B cell (primary cell): ENCODE measurements around the gene SH3TC1. TPM values are rescaled to one million over a fixed set of nuclear protein-coding genes. Genes with fewer than 3 reads are reported as not detected.

Experiments used
- polyA plus RNA-seq: library from polyadenylated mRNA; depleted of rRNA; stranded (reverse); fragments of >200 nt; gene quantifications from 2 replicates; pipeline ENCODE4 v1.2.3, GENCODE V29; 2012
- total RNA-seq, 2 donors: library from RNA; stranded (reverse); fragments of 120-200 nt in 1 of 2; gene quantifications; 1 replicate in 1 of 2; 2 replicates in 1 of 2; pipeline versions ENCODE4 v1.2.3 to v1.2.4, GENCODE V29; 2013 to 2022

Gene SH3TC1
- total and polyA plus RNA-seq, 2 donors (not counting 1 experiment from before 2014, with no cell fraction given) = 63.8 to 388 TPM

Other genes with a start within 250 kb of the SH3TC1 start
- 68.3 and 79.0 TPM in 2 replicates for gene ABLIM2, start 40.5 kb upstream of the SH3TC1 start, total RNA-seq
- 2.5 and 3.3 TPM in 2 replicates for gene ABLIM2, start 40.5 kb upstream of the SH3TC1 start, polyA plus RNA-seq
- gene HTRA3, start 70.5 kb downstream of the SH3TC1 start, total RNA-seq = not detected in 2 replicates
- gene HTRA3, start 70.5 kb downstream of the SH3TC1 start, polyA plus RNA-seq = not detected in 2 replicates
- gene ACOX3, start 241.4 kb downstream of the SH3TC1 start, total RNA-seq = 20.7 and 23.1 TPM in 2 replicates
- gene ACOX3, start 241.4 kb downstream of the SH3TC1 start, polyA plus RNA-seq = 4.6 and 5.8 TPM in 2 replicates
- gene TRMT44, start 241.5 kb downstream of the SH3TC1 start, total RNA-seq = 34.8 and 37.4 TPM in 2 replicates
- 13.3 and 16.3 TPM in 2 replicates for gene TRMT44, start 241.5 kb downstream of the SH3TC1 start, polyA plus RNA-seq